ENCODE measurements around the gene NR6A1. TPM values are rescaled to one million over a fixed set of nuclear protein-coding genes. Genes with fewer than 3 reads are reported as not detected.
A peak's percentile ranks its signal among the peaks of the same experiment; 100 is the strongest.

Gene NR6A1
- total RNA-seq, 6 donors from 2014 or later, result 4.2 to 34.6 (median 8.2) TPM

DNA sequence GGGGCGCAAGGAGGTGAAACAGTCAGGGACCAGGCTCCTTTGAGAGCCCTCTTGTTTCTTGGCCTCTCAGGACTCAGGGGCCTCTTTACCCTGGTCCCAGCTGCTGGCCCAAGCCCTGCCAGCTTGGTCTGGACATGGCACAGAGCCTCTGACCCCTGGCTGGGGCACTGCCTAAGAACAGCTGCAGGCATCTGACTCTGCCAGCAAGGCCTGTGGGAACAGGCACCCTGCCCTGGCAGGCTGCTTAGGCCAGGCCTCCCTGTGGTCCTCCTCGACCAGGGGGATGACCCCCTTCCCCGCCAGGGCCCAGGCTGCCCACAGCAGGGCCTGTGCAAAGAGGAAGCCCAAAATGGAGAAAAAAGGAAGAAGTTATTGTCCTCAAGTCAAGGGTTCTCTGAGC is 31.3 kb upstream of the NR6A1 start:
- Histone ChIP-seq H3K36me3 (no peaks in the 10 kb centered on the region), H3K27me3 (no peaks in the 10 kb centered on the region), H3K4me3 (no peak overlapping the region), H3K4me1 (peaks cover 15 to 33% (median 21%) of the 10 kb centered on the region in 4 donors), H3K9me3 (no peaks in the 10 kb centered on the region), H3K27ac (peak overlapping the region in 1 of 4 donors; percentile 27)
- no peak for DNase-seq
- TF ChIP-seq POLR2A (IDR thresholded peaks at IDR 0.05) (no peak), EP300 (IDR thresholded peaks at IDR 0.05) (no peak), POLR2AphosphoS5 (IDR thresholded peaks at IDR 0.05) (no peak)
- TF ChIP-seq, protein P1, sequence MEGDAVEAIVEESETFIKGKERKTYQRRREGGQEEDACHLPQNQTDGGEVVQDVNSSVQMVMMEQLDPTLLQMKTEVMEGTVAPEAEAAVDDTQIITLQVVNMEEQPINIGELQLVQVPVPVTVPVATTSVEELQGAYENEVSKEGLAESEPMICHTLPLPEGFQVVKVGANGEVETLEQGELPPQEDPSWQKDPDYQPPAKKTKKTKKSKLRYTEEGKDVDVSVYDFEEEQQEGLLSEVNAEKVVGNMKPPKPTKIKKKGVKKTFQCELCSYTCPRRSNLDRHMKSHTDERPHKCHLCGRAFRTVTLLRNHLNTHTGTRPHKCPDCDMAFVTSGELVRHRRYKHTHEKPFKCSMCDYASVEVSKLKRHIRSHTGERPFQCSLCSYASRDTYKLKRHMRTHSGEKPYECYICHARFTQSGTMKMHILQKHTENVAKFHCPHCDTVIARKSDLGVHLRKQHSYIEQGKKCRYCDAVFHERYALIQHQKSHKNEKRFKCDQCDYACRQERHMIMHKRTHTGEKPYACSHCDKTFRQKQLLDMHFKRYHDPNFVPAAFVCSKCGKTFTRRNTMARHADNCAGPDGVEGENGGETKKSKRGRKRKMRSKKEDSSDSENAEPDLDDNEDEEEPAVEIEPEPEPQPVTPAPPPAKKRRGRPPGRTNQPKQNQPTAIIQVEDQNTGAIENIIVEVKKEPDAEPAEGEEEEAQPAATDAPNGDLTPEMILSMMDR (IDR thresholded peaks at IDR 0.05), result no peak
- 38 to 46% methylated on average over 2 to 3 of the region's 3 CpGs for WGBS, 2 donors
- no peak for ATAC-seq (ENCODE audit: low FRiP score in 2 of 2)

DNA sequence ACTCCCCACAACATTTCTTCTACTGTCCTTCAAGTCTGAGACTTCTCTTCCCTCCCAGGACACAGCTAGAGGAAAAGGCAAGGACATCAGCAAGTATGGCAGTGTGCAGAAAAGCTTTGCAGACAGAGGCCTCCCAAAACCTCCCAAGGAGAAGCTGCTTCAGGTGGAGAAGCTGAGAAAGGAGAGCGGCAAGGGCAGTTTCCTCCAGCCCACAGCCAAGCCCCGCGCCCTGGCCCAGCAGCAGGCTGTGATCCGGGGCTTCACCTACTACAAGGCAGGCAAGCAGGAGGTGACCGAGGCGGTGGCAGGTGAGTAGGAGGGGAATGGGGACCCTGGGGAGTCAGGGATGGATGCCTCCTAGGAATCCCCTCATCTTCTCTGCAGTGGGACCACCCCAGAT is 30.2 kb upstream of the NR6A1 start:
- TF ChIP-seq, protein P1 (IDR thresholded peaks at IDR 0.05), result no peak
- no peak for TF ChIP-seq POLR2AphosphoS5 (IDR thresholded peaks at IDR 0.05)
- TF ChIP-seq POLR2A (IDR thresholded peaks at IDR 0.05), result no peak
- TF ChIP-seq EP300 (IDR thresholded peaks at IDR 0.05), result no peak

DNA sequence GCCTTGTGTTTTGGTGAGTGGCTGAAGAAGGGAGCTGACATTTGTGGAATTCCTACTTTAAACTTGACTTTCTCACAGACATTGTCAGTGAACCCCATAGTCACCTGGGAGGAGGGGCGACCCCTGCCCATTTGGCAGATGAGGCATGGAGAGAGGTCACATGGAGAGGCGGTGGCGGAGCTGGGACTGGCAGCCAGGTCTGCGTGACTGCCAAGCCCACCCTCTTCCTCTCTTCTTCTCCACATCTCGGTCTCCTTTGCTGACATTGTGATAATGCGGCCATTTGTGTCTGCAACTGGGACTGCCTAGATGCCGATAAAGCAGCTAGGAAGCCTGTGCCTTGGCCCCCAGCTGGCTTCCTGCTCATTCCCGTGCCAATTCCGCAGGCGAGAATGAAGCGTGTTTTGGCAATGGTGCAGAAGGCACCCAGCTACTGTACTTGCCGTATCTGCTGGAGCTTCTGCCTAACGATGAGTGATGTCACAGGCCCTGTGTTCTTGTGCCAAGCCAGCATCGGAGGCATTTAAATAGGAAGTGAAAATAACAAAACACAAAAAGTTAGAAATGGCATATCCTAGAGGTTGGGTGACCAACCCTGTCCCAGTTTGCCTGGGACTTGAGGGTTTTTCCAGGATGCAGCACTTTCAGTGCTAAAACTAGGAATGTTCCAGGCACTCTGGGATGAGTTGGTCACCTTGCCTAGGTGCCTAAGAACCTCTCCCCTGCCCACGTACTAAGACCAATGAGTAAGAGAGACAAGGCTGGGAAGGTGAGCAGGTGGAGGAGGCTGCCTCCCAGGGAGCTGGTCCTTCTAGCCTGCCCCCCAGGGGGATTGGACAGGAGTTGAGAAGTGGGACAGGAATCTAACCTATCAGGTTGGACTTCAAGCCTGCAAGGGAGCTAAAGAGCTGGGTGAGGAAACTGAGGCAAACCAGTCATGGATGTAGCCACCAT is 29.5 kb upstream of the NR6A1 start:
- TF ChIP-seq POLR2A (IDR thresholded peaks at IDR 0.05) (no peak), POLR2AphosphoS5 (IDR thresholded peaks at IDR 0.05) (peak in 1 of 2 donors; percentile 61)
- peak overlapping the region in 1 of 4 donors; percentile 19 for H3K4me3 ChIP-seq
- ATAC-seq (ENCODE audit: low FRiP score in 2 of 2) (peak; percentile 20 to 75), DNase-seq (peak in 1 of 2 donors; percentile 56)
- WGBS, 2 donors, result 16 to 39% methylated on average over 7 to 15 of the region's 15 CpGs
- no peaks in the 10 kb centered on the region for H3K9me3 ChIP-seq
- H3K4me1 ChIP-seq, result peaks cover 30 to 47% (median 35%) of the 10 kb centered on the region in 4 donors
- no peaks in the 10 kb centered on the region for H3K36me3 ChIP-seq
- H3K27ac ChIP-seq, result peak overlapping the region in 2 of 4 donors; percentile 36 to 49
- no peaks in the 10 kb centered on the region for H3K27me3 ChIP-seq

More for the DNA sequence above, 30.2 kb upstream of the NR6A1 start:
- H3K27ac ChIP-seq, result peak overlapping the region in 1 of 4 donors; percentile 36
- no peaks in the 10 kb centered on the region for H3K36me3 ChIP-seq
- no peaks in the 10 kb centered on the region for H3K9me3 ChIP-seq
- 93 to 94% methylated on average over 5 to 6 of the region's 6 CpGs for WGBS, 2 donors
- H3K27me3 ChIP-seq, result no peaks in the 10 kb centered on the region
- H3K4me3 ChIP-seq, result no peak overlapping the region
- peaks cover 23 to 42% (median 29%) of the 10 kb centered on the region in 4 donors for H3K4me1 ChIP-seq
- no peak for ATAC-seq (ENCODE audit: low FRiP score in 2 of 2)
- no peak for DNase-seq

DNA sequence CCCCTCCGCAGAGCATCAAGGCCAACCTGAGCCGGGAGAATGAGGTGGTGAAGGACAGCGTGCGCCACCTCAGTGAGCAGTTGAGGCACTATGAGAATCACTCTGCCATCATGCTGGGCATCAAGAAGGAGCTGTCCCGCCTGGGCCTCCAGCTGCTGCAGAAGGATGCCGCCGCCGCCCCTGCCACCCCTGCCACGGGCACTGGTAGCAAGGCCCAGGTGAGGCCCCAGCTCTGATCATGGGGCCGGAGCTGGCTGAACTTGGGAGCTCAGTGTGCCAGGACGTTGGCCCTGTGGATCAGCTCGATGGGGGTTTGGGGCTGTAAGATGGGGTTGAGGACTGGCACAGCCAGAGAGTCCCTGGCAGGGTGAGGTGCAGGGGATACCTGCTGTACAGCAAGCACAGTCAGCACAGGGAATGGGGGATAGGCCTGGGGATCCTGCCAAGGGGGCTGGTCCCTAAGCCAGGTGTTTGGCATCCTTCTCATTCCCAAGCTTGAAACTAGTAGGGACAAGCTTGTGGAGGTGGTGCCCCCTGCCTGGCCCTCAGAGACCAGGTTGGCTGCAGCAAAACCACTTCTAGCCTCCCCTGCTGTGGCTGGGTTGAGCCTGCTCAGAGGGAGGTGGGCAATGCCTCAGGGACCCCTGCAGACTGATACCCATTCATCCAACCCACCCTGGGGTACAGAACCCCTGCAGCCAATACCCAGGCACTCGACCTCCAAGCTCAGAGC is 28.3 kb upstream of the NR6A1 start:
- TF ChIP-seq POLR2AphosphoS5 (IDR thresholded peaks at IDR 0.05) (no peak), POLR2A (IDR thresholded peaks at IDR 0.05) (no peak), EP300 (IDR thresholded peaks at IDR 0.05) (no peak)
- TF ChIP-seq, protein P1 (IDR thresholded peaks at IDR 0.05), result no peak
- Histone ChIP-seq H3K4me1 (peaks cover 31 to 58% (median 38%) of the 10 kb centered on the region in 4 donors), H3K9me3 (no peaks in the 10 kb centered on the region), H3K36me3 (no peaks in the 10 kb centered on the region), H3K4me3 (no peak overlapping the region), H3K27ac (peak overlapping the region in 1 of 4 donors; percentile 18), H3K27me3 (no peaks in the 10 kb centered on the region)
- ATAC-seq (ENCODE audit: low FRiP score in 2 of 2) (no peak), DNase-seq (peak in 1 of 2 donors; percentile 66)
- 66 to 90% methylated on average over 3 to 13 of the region's 13 CpGs for WGBS, 2 donors
